ENCODE results near the gene PLB1. TPM values are rescaled to one million over a fixed set of nuclear protein-coding genes. Genes with fewer than 3 reads are reported as not detected.

The PLB1 gene
- total and polyA plus RNA-seq, 2 experiments from 2014 or later: 0.06 to 0.21 TPM

- H3K9me3 Mint-ChIP-seq: no peaks in the 10 kb centered on the region
- H3F3A ChIP-seq (replicated peaks; ENCODE audit: low read depth): no peaks in the 10 kb centered on the region
- no peaks in the 10 kb centered on the region; the same call in 1 of the 2 replicates for H4K20me1 ChIP-seq (replicated peaks; ENCODE audit: insufficient read depth)
- H3K36me3 ChIP-seq (ENCODE audit: insufficient read depth): no peaks in the 10 kb centered on the region
- DNase-seq (ENCODE audit: low spot score): no peak
- no peak overlapping the region for H3K27ac ChIP-seq (ENCODE audit: low read depth)
- no peaks in the 10 kb centered on the region for H3K27me3 Mint-ChIP-seq (ENCODE audit: insufficient read depth, low read depth, poor library complexity)
- no peaks in the 10 kb centered on the region for H3K4me1 ChIP-seq (ENCODE audit: insufficient read depth)
- no peaks in the 10 kb centered on the region for H3K27me3 ChIP-seq (ENCODE audit: insufficient read depth)
- TF ChIP-seq POLR2AphosphoS5 (IDR thresholded peaks at IDR 0.05; ENCODE audit: low read depth) (no peak), CREB1 (CRISPR knock-in tag; IDR thresholded peaks at IDR 0.05; ENCODE audit: low read depth) (no peak), CTCF (conservative IDR thresholded peaks at IDR 0.05; ENCODE audit: low read depth in 2 of 2) (no peak)
- H3K27ac Mint-ChIP-seq: no peak overlapping the region
- no peak for ATAC-seq
- no peaks in the 10 kb centered on the region for H3K36me3 Mint-ChIP-seq (ENCODE audit: low read depth)
- H2AFZ ChIP-seq: no peak overlapping the region
- no peaks in the 10 kb centered on the region for H3K4me1 Mint-ChIP-seq
- no peak overlapping the region for H3K4me2 ChIP-seq
- no peaks in the 10 kb centered on the region for H3K9me2 ChIP-seq (ENCODE audit: insufficient read depth)
- no peak overlapping the region for H3K4me3 Mint-ChIP-seq
- H3K79me2 ChIP-seq (replicated peaks; ENCODE audit: insufficient read depth): no peaks in the 10 kb centered on the region
- no peak overlapping the region for H3K4me3 ChIP-seq
These were observed 1.3 kb downstream of the PLB1 start for GRCh38 chr2:28497206-28497605.

GRCh38 chr2:28499282-28499681 lies 3.4 kb downstream of the PLB1 start:
- H3K79me2 ChIP-seq (replicated peaks; ENCODE audit: insufficient read depth): no peaks in the 10 kb centered on the region
- H3K9me3 Mint-ChIP-seq: no peaks in the 10 kb centered on the region
- H3F3A ChIP-seq (replicated peaks; ENCODE audit: low read depth): no peaks in the 10 kb centered on the region
- H3K27me3 ChIP-seq (ENCODE audit: insufficient read depth): no peaks in the 10 kb centered on the region
- no peaks in the 10 kb centered on the region; the same call in 1 of the 2 replicates for H4K20me1 ChIP-seq (replicated peaks; ENCODE audit: insufficient read depth)
- no peak overlapping the region for H3K4me3 ChIP-seq
- no peaks in the 10 kb centered on the region for H3K4me1 Mint-ChIP-seq
- no peaks in the 10 kb centered on the region for H3K4me1 ChIP-seq (ENCODE audit: insufficient read depth)
- H3K9me2 ChIP-seq (ENCODE audit: insufficient read depth): peaks cover 4% of the 10 kb centered on the region; the same call in 1 of the 2 replicates
- no peaks in the 10 kb centered on the region for H3K36me3 Mint-ChIP-seq (ENCODE audit: low read depth)
- no peaks in the 10 kb centered on the region for H3K27me3 Mint-ChIP-seq (ENCODE audit: insufficient read depth, low read depth, poor library complexity)
- ATAC-seq (no peak), DNase-seq (ENCODE audit: low spot score) (no peak)
- no peak overlapping the region for H3K27ac ChIP-seq (ENCODE audit: low read depth)
- H3K27ac Mint-ChIP-seq: no peak overlapping the region
- no peak overlapping the region for H3K4me3 Mint-ChIP-seq
- no peak overlapping the region for H2AFZ ChIP-seq
- no peaks in the 10 kb centered on the region for H3K36me3 ChIP-seq (ENCODE audit: insufficient read depth)
- no peak overlapping the region for H3K4me2 ChIP-seq
- no peak for TF ChIP-seq REST (IDR thresholded peaks at IDR 0.05; ENCODE audit: unreplicated experiment)
- TF ChIP-seq CREB1 (CRISPR knock-in tag; IDR thresholded peaks at IDR 0.05; ENCODE audit: low read depth): no peak
- no peak for TF ChIP-seq EZH2 (IDR thresholded peaks at IDR 0.05; ENCODE audit: low read depth, unreplicated experiment)
- TF ChIP-seq ETS1 (IDR thresholded peaks at IDR 0.05): no peak
- TF ChIP-seq STAT1 (IDR thresholded peaks at IDR 0.05; ENCODE audit: unreplicated experiment): no peak
- no peak for TF ChIP-seq ZNF114 (CRISPR knock-in tag; IDR thresholded peaks at IDR 0.05)
- no peak for TF ChIP-seq NANOG (IDR thresholded peaks at IDR 0.05; ENCODE audit: borderline replicate concordance)
- TF ChIP-seq, protein P1, sequence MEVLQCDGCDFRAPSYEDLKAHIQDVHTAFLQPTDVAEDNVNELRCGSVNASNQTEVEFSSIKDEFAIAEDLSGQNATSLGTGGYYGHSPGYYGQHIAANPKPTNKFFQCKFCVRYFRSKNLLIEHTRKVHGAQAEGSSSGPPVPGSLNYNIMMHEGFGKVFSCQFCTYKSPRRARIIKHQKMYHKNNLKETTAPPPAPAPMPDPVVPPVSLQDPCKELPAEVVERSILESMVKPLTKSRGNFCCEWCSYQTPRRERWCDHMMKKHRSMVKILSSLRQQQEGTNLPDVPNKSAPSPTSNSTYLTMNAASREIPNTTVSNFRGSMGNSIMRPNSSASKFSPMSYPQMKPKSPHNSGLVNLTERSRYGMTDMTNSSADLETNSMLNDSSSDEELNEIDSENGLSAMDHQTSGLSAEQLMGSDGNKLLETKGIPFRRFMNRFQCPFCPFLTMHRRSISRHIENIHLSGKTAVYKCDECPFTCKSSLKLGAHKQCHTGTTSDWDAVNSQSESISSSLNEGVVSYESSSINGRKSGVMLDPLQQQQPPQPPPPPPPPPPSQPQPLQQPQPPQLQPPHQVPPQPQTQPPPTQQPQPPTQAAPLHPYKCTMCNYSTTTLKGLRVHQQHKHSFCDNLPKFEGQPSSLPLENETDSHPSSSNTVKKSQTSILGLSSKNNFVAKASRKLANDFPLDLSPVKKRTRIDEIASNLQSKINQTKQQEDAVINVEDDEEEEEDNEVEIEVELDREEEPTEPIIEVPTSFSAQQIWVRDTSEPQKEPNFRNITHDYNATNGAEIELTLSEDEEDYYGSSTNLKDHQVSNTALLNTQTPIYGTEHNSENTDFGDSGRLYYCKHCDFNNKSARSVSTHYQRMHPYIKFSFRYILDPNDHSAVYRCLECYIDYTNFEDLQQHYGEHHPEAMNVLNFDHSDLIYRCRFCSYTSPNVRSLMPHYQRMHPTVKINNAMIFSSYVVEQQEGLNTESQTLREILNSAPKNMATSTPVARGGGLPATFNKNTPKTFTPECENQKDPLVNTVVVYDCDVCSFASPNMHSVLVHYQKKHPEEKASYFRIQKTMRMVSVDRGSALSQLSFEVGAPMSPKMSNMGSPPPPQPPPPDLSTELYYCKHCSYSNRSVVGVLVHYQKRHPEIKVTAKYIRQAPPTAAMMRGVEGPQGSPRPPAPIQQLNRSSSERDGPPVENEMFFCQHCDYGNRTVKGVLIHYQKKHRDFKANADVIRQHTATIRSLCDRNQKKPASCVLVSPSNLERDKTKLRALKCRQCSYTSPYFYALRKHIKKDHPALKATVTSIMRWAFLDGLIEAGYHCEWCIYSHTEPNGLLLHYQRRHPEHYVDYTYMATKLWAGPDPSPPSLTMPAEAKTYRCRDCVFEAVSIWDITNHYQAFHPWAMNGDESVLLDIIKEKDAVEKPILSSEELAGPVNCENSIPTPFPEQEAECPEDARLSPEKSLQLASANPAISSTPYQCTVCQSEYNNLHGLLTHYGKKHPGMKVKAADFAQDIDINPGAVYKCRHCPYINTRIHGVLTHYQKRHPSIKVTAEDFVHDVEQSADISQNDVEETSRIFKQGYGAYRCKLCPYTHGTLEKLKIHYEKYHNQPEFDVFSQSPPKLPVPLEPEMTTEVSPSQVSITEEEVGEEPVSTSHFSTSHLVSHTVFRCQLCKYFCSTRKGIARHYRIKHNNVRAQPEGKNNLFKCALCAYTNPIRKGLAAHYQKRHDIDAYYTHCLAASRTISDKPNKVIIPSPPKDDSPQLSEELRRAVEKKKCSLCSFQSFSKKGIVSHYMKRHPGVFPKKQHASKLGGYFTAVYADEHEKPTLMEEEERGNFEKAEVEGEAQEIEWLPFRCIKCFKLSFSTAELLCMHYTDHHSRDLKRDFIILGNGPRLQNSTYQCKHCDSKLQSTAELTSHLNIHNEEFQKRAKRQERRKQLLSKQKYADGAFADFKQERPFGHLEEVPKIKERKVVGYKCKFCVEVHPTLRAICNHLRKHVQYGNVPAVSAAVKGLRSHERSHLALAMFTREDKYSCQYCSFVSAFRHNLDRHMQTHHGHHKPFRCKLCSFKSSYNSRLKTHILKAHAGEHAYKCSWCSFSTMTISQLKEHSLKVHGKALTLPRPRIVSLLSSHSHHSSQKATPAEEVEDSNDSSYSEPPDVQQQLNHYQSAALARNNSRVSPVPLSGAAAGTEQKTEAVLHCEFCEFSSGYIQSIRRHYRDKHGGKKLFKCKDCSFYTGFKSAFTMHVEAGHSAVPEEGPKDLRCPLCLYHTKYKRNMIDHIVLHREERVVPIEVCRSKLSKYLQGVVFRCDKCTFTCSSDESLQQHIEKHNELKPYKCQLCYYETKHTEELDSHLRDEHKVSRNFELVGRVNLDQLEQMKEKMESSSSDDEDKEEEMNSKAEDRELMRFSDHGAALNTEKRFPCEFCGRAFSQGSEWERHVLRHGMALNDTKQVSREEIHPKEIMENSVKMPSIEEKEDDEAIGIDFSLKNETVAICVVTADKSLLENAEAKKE (CRISPR knock-in tag; IDR thresholded peaks at IDR 0.05): no peak
- TF ChIP-seq POLR2AphosphoS5 (IDR thresholded peaks at IDR 0.05; ENCODE audit: low read depth): no peak
